WERI-Rb-1 (cell line): ENCODE measurements around the gene CAB39L.
"Not testable (repeated sequence)": the region's sequence is repeated elsewhere in the genome, so short reads cannot be mapped to it uniquely, and the experiment has no call there.

Experiments
- DNase-seq: peaks from one replicate; pipeline ENCODE4 v3.0.0-alpha.2; 2020
- H3K27ac ChIP-seq: fragments of 250-450 bp; sonication (Bioruptor Pico); 2 replicates; pipeline ENCODE4 v1.5.1; 2020; ENCODE audit warnings: mild to moderate bottlenecking, moderate library complexity
- H3K27me3 ChIP-seq: fragments of 250-450 bp; sonication (Bioruptor Pico); 2 replicates; pipeline ENCODE4 v1.5.1; 2021; ENCODE audit warnings: mild to moderate bottlenecking, low read depth, moderate library complexity; ENCODE audit not compliant: insufficient read depth, severe bottlenecking
- H3K36me3 ChIP-seq: fragments of 250-450 bp; sonication (Bioruptor Pico); 2 replicates; pipeline ENCODE4 v1.5.1; 2020; ENCODE audit warnings: mild to moderate bottlenecking, moderate library complexity
- H3K4me3 ChIP-seq: 2 replicates; pipeline ENCODE4 v1.5.1; 2011; ENCODE audit warnings: low read depth, mild to moderate bottlenecking, control low read depth, low read length
- H3K9me3 ChIP-seq: fragments of 250-450 bp; sonication (Bioruptor Pico); 2 replicates; pipeline ENCODE4 v1.5.1; 2021; ENCODE audit warnings: mild to moderate bottlenecking, moderate library complexity; ENCODE audit not compliant: severe bottlenecking
- CTCF ChIP-seq: IDR thresholded peaks from 2 replicates; pipeline ENCODE4 v1.5.1; 2011; ENCODE audit warnings: low read depth, mild to moderate bottlenecking, control low read depth, inconsistent platforms, low read length

Gene CAB39L

GRCh38 chr13:49341941-49342340 lies 101.9 kb downstream of the CAB39L start:
- Histone ChIP-seq H3K36me3 (no peaks in the 10 kb centered on the region), H3K9me3 (no peaks in the 10 kb centered on the region), H3K4me3 (no peak overlapping the region), H3K27ac (no peak overlapping the region), H3K27me3 (no peaks in the 10 kb centered on the region)
- TF ChIP-seq CTCF: no peak
- DNase-seq: no peak

- Histone ChIP-seq H3K36me3 (no peaks in the 10 kb centered on the region), H3K27ac (no peak overlapping the region), H3K9me3 (no peaks in the 10 kb centered on the region), H3K27me3 (no peaks in the 10 kb centered on the region), H3K4me3 (no peak overlapping the region)
- no peak for TF ChIP-seq CTCF
- DNase-seq: no peak
Measured at GRCh38 chr13:49341517-49341916, 102.3 kb downstream of the CAB39L start.

- TF ChIP-seq CTCF: no peak
- H3K4me3 ChIP-seq: no peak overlapping the region
- H3K9me3 ChIP-seq: no peaks in the 10 kb centered on the region
- no peaks in the 10 kb centered on the region for H3K36me3 ChIP-seq
- H3K27ac ChIP-seq: no peak overlapping the region
- no peak for DNase-seq
- H3K27me3 ChIP-seq: no peaks in the 10 kb centered on the region
Measured at GRCh38 chr13:49340161-49340560, 103.7 kb downstream of the CAB39L start.

- TF ChIP-seq CTCF: no peak
- no peaks in the 10 kb centered on the region for H3K27me3 ChIP-seq
- DNase-seq: no peak
- H3K9me3 ChIP-seq: no peaks in the 10 kb centered on the region
- no peak overlapping the region for H3K27ac ChIP-seq
- no peak overlapping the region for H3K4me3 ChIP-seq
- H3K36me3 ChIP-seq: no peaks in the 10 kb centered on the region
Measured at GRCh38 chr13:49336655-49337054, 107.2 kb downstream of the CAB39L start.

- Histone ChIP-seq H3K36me3 (no peaks in the 10 kb centered on the region), H3K4me3 (no peak overlapping the region), H3K9me3 (no peaks in the 10 kb centered on the region), H3K27me3 (no peaks in the 10 kb centered on the region), H3K27ac (no peak overlapping the region)
- DNase-seq: no peak
- no peak for TF ChIP-seq CTCF
Measured at GRCh38 chr13:49330546-49330864, 113.4 kb downstream of the CAB39L start.

GRCh38 chr13:49329831-49330545 lies 113.9 kb downstream of the CAB39L start:
- H3K27ac ChIP-seq: no peak overlapping the region
- no peaks in the 10 kb centered on the region for H3K9me3 ChIP-seq
- H3K36me3 ChIP-seq: no peaks in the 10 kb centered on the region
- no peaks in the 10 kb centered on the region for H3K27me3 ChIP-seq
- no peak for DNase-seq
- no peak for TF ChIP-seq CTCF
- no peak overlapping the region for H3K4me3 ChIP-seq

GRCh38 chr13:49327145-49327544 lies 116.7 kb downstream of the CAB39L start:
- not testable (repeated sequence) for H3K27me3 ChIP-seq, H3K9me3 ChIP-seq, DNase-seq, H3K36me3 ChIP-seq, H3K27ac ChIP-seq, H3K4me3 ChIP-seq
